Measurements from ENCODE around the gene RCL1. TPM values are rescaled to one million over a fixed set of nuclear protein-coding genes. Genes with fewer than 3 reads are reported as not detected.

The RCL1 gene
- total and polyA plus RNA-seq, 2 donors (not counting 3 experiments of a cell fraction or from before 2014, with no cell fraction given): 12.9 to 13.2 TPM

DNA sequence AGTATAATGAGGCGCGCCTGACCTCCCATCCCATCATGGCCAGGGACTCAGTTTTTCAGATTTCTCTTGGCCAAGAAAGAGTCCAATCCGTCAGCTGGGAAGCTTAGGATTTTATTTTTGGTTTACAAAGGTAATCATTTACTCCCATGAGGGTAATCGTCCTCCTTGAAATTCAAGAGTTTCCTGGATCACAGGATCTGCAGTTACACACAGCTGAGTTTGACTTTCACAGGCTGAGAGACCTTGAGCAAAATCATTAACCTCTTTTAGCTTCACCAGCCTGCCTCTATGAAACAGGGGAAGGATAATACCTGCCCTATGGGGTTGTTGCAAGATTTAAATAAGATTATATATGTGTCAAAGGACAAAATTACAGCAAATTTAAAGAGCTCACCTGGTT, 36.3 kb upstream of the RCL1 start:
- intact Hi-C loops (cut with micrococcal nuclease) (no loop called here), dilution Hi-C loops (cut with MboI; ENCODE audit: extremely low pct_ligation_motif_present, low sequenced_read_pairs) (no loop called here)
- H3K4me3 ChIP-seq (replicated peaks in 1 of 3; ENCODE audit: insufficient read depth in 1 of 3, low read depth in 1 of 3, low read length in 3 of 3): no peak overlapping the region
- no peaks in the 10 kb centered on the region for H3K27me3 ChIP-seq (ENCODE audit: control insufficient read depth in 2 of 2, insufficient read depth in 2 of 2, low read length in 2 of 2)
- DNase-seq (ENCODE audit: low read depth, low spot score) (no peak), FAIRE-seq (no peak)
- no peaks in the 10 kb centered on the region for H4K20me1 ChIP-seq (replicated peaks; ENCODE audit: control insufficient read depth, extremely low read depth, insufficient read depth, low read length)
- no peak overlapping the region for H3K4me2 ChIP-seq (ENCODE audit: insufficient read depth, low read length)
- no peaks in the 10 kb centered on the region for H3K4me1 ChIP-seq (ENCODE audit: control insufficient read depth, extremely low read depth, insufficient read depth, low read length)
- H2AFZ ChIP-seq (ENCODE audit: low read depth, low read length): no peak overlapping the region
- H3K9me3 ChIP-seq (replicated peaks; ENCODE audit: control insufficient read depth, insufficient read depth, low read length): no peaks in the 10 kb centered on the region
- H3K36me3 ChIP-seq (ENCODE audit: control insufficient read depth in 2 of 2, extremely low read depth in 1 of 2, insufficient read depth in 2 of 2, low read length in 2 of 2): no peaks in the 10 kb centered on the region
- no peaks in the 10 kb centered on the region for H3K9me1 ChIP-seq (replicated peaks; ENCODE audit: control insufficient read depth, extremely low read depth, insufficient read depth, low read length)
- ChIA-PET CTCF (interaction anchor here (0.8 to 10.1 kb wide), 4 partner anchors 37 to 844 kb away, joined by 3 to 215 read pairs (median 7); partner anchors contain the start of gene JAK2), POLR2A (no interaction called here)
- BruUV-seq (replicated peaks): no TSS peak
- TF ChIP-seq JUN (IDR thresholded peaks at IDR 0.05; ENCODE audit: borderline replicate concordance, insufficient read depth, insufficient read length, low read depth) (no peak), EZH2 (IDR thresholded peaks at IDR 0.05; ENCODE audit: borderline replicate concordance, low read depth, low read length, severe bottlenecking) (no peak), POLR2AphosphoS5 (IDR thresholded peaks at IDR 0.05; ENCODE audit: insufficient read depth, low read depth, low read length) (no peak), CTCF (IDR thresholded peaks at IDR 0.05; ENCODE audit: extremely low read depth in 1 of 2, insufficient read depth in 1 of 2, low read depth in 1 of 2, low read length in 2 of 2) (no peak), MAX (IDR thresholded peaks at IDR 0.05; ENCODE audit: insufficient read depth, insufficient read length) (no peak), FOS (IDR thresholded peaks at IDR 0.05; ENCODE audit: borderline replicate concordance, insufficient read depth, low read length) (no peak), POLR2A (IDR thresholded peaks at IDR 0.05; ENCODE audit: low read depth, low read length) (no peak), MYC (IDR thresholded peaks at IDR 0.05; ENCODE audit: low read depth, low read length) (no peak), GATA2 (IDR thresholded peaks at IDR 0.05; ENCODE audit: insufficient read depth, insufficient read length, low read depth, low read length) (no peak)
- no peaks in the 10 kb centered on the region for H3K79me2 ChIP-seq (ENCODE audit: control insufficient read depth, insufficient read depth, low read length)
- H3K27ac ChIP-seq (ENCODE audit: insufficient read depth, low read depth, low read length): no peak overlapping the region
- no peak overlapping the region for H3K9ac ChIP-seq (replicated peaks; ENCODE audit: extremely low read depth, insufficient read depth, low read length)

Data from endothelial cell of umbilical vein (primary cell).